Ishikawa (cell line): ENCODE measurements around the gene MYO16.

Experiments
- CEBPB ChIP-seq: IDR thresholded peaks from 2 replicates; pipeline ENCODE4 v1.6.1; 2012
- CREB1 ChIP-seq: IDR thresholded peaks from 2 replicates; pipeline ENCODE4 v1.6.1; 2012; ENCODE audit warnings: low read depth
- EP300 ChIP-seq: IDR thresholded peaks from 2 replicates; pipeline ENCODE4 v1.6.1; 2012; ENCODE audit warnings: borderline replicate concordance
- FOXM1 ChIP-seq: IDR thresholded peaks from 2 replicates; pipeline ENCODE4 v1.6.1; 2012; ENCODE audit warnings: low read depth, borderline replicate concordance
- RAD21 ChIP-seq: IDR thresholded peaks from 2 replicates; pipeline ENCODE4 v1.6.1; 2012; ENCODE audit warnings: low read depth
- TAF1 ChIP-seq: IDR thresholded peaks from 2 replicates; pipeline ENCODE4 v1.6.1; 2012; ENCODE audit warnings: low read depth, mild to moderate bottlenecking
- TEAD4 ChIP-seq: IDR thresholded peaks from 2 replicates; pipeline ENCODE4 v1.6.1; 2012
- YY1 ChIP-seq: IDR thresholded peaks from 2 replicates; pipeline ENCODE4 v1.6.1; 2012; ENCODE audit warnings: low read depth
- TF ChIP-seq, protein P1 (sequence below): IDR thresholded peaks from 2 replicates; pipeline ENCODE4 v1.6.1; 2012; ENCODE audit warnings: low read depth, mild to moderate bottlenecking
- TF ChIP-seq, protein P2 (sequence below): IDR thresholded peaks from 2 replicates; pipeline ENCODE4 v1.6.1; 2012
- TF ChIP-seq, protein P3 (sequence below): IDR thresholded peaks from 2 replicates; pipeline ENCODE4 v1.6.1; 2012

DNA sequence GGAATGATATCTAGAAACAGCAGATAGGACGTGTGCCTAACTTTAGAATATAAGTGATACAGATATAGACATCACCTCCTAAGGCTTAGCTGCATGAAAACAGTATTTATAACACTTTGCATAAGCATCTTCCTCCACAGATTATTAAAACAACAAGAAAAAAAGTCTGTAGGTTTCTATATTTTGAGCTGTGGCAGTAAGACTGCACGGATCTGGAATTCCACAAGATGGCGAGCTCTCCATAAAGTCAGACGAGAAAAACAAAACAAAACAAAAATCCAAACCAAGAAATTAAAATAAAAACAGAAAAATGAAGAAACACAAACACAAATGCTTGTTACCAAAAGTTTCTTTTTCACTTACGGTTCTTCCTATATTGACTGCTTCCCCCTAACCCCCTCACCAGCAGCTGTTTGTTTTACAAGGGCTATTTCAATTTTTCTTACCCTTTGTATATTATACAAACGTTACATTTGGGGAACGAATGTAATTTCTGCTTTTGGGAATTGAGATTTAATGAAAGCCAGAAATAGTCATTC lies 285.8 kb downstream of the MYO16 start:
- TF ChIP-seq YY1 = no peak
- TF ChIP-seq TEAD4 = no peak
- no peak for TF ChIP-seq EP300
- TF ChIP-seq, protein P1, sequence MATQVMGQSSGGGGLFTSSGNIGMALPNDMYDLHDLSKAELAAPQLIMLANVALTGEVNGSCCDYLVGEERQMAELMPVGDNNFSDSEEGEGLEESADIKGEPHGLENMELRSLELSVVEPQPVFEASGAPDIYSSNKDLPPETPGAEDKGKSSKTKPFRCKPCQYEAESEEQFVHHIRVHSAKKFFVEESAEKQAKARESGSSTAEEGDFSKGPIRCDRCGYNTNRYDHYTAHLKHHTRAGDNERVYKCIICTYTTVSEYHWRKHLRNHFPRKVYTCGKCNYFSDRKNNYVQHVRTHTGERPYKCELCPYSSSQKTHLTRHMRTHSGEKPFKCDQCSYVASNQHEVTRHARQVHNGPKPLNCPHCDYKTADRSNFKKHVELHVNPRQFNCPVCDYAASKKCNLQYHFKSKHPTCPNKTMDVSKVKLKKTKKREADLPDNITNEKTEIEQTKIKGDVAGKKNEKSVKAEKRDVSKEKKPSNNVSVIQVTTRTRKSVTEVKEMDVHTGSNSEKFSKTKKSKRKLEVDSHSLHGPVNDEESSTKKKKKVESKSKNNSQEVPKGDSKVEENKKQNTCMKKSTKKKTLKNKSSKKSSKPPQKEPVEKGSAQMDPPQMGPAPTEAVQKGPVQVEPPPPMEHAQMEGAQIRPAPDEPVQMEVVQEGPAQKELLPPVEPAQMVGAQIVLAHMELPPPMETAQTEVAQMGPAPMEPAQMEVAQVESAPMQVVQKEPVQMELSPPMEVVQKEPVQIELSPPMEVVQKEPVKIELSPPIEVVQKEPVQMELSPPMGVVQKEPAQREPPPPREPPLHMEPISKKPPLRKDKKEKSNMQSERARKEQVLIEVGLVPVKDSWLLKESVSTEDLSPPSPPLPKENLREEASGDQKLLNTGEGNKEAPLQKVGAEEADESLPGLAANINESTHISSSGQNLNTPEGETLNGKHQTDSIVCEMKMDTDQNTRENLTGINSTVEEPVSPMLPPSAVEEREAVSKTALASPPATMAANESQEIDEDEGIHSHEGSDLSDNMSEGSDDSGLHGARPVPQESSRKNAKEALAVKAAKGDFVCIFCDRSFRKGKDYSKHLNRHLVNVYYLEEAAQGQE = no peak
- TF ChIP-seq TAF1 = no peak
- peak; percentile 58 for TF ChIP-seq RAD21
- TF ChIP-seq, protein P2, sequence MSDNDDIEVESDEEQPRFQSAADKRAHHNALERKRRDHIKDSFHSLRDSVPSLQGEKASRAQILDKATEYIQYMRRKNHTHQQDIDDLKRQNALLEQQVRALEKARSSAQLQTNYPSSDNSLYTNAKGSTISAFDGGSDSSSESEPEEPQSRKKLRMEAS = no peak
- TF ChIP-seq, protein P3, sequence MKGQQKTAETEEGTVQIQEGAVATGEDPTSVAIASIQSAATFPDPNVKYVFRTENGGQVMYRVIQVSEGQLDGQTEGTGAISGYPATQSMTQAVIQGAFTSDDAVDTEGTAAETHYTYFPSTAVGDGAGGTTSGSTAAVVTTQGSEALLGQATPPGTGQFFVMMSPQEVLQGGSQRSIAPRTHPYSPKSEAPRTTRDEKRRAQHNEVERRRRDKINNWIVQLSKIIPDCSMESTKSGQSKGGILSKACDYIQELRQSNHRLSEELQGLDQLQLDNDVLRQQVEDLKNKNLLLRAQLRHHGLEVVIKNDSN = no peak
- no peak for TF ChIP-seq FOXM1
- TF ChIP-seq CREB1 = no peak
- TF ChIP-seq CEBPB = no peak
